WERI-Rb-1 (cell line): ENCODE measurements around the gene GNAS.

Experiments
- DNase-seq: peaks from one replicate; pipeline ENCODE4 v3.0.0-alpha.2; 2020
- H3K27ac ChIP-seq: fragments of 250-450 bp; sonication (Bioruptor Pico); 2 replicates; pipeline ENCODE4 v1.5.1; 2020; ENCODE audit warnings: mild to moderate bottlenecking, moderate library complexity
- H3K27me3 ChIP-seq: fragments of 250-450 bp; sonication (Bioruptor Pico); 2 replicates; pipeline ENCODE4 v1.5.1; 2021; ENCODE audit warnings: mild to moderate bottlenecking, low read depth, moderate library complexity; ENCODE audit not compliant: insufficient read depth, severe bottlenecking
- H3K36me3 ChIP-seq: fragments of 250-450 bp; sonication (Bioruptor Pico); 2 replicates; pipeline ENCODE4 v1.5.1; 2020; ENCODE audit warnings: mild to moderate bottlenecking, moderate library complexity
- H3K4me3 ChIP-seq: 2 replicates; pipeline ENCODE4 v1.5.1; 2011; ENCODE audit warnings: low read depth, mild to moderate bottlenecking, control low read depth, low read length
- H3K9me3 ChIP-seq: fragments of 250-450 bp; sonication (Bioruptor Pico); 2 replicates; pipeline ENCODE4 v1.5.1; 2021; ENCODE audit warnings: mild to moderate bottlenecking, moderate library complexity; ENCODE audit not compliant: severe bottlenecking
- CTCF ChIP-seq: IDR thresholded peaks from 2 replicates; pipeline ENCODE4 v1.5.1; 2011; ENCODE audit warnings: low read depth, mild to moderate bottlenecking, control low read depth, inconsistent platforms, low read length

The GNAS gene

GRCh38 chr20:58918621-58919020, 66.1 kb downstream of the GNAS start:
- no peaks in the 10 kb centered on the region for H3K27me3 ChIP-seq
- no peak overlapping the region for H3K4me3 ChIP-seq
- H3K9me3 ChIP-seq: no peaks in the 10 kb centered on the region
- H3K36me3 ChIP-seq: no peaks in the 10 kb centered on the region
- DNase-seq: no peak
- H3K27ac ChIP-seq: no peak overlapping the region
- TF ChIP-seq CTCF: no peak

GRCh38 chr20:58921564-58921963, 69.0 kb downstream of the GNAS start:
- no peaks in the 10 kb centered on the region for H3K9me3 ChIP-seq
- DNase-seq: no peak
- TF ChIP-seq CTCF: no peak
- H3K4me3 ChIP-seq: no peak overlapping the region
- H3K27ac ChIP-seq: no peak overlapping the region
- H3K36me3 ChIP-seq: no peaks in the 10 kb centered on the region
- H3K27me3 ChIP-seq: no peaks in the 10 kb centered on the region

- H3K4me3 ChIP-seq: no peak overlapping the region
- TF ChIP-seq CTCF: no peak
- H3K27ac ChIP-seq: no peak overlapping the region
- no peaks in the 10 kb centered on the region for H3K36me3 ChIP-seq
- H3K27me3 ChIP-seq: no peaks in the 10 kb centered on the region
- DNase-seq: no peak
- H3K9me3 ChIP-seq: no peaks in the 10 kb centered on the region
Measured at GRCh38 chr20:58922036-58922435, 69.5 kb downstream of the GNAS start.

- Histone ChIP-seq H3K27ac (no peak overlapping the region), H3K36me3 (no peaks in the 10 kb centered on the region), H3K9me3 (no peaks in the 10 kb centered on the region), H3K4me3 (no peak overlapping the region), H3K27me3 (no peaks in the 10 kb centered on the region)
- no peak for DNase-seq
- TF ChIP-seq CTCF: no peak
Measured at GRCh38 chr20:58923117-58923712, 70.7 kb downstream of the GNAS start.

- TF ChIP-seq CTCF: no peak
- H3K27me3 ChIP-seq: no peaks in the 10 kb centered on the region
- no peak overlapping the region for H3K4me3 ChIP-seq
- no peaks in the 10 kb centered on the region for H3K36me3 ChIP-seq
- H3K27ac ChIP-seq: no peak overlapping the region
- no peak for DNase-seq
- H3K9me3 ChIP-seq: no peaks in the 10 kb centered on the region
Measured at GRCh38 chr20:58926802-58927489, 74.4 kb downstream of the GNAS start.
